Endodermal cell (in vitro differentiated cells): Measurements from ENCODE around the gene S100G. TPM values are rescaled to one million over a fixed set of nuclear protein-coding genes. Genes with fewer than 3 reads are reported as not detected.

Source experiments
- DNase-seq: peaks from one replicate; pipeline ENCODE4 v3.0.0-alpha.2; 2017
- H3K27ac ChIP-seq: 2 replicates; pipeline ENCODE4 v1.5.1; 2013; ENCODE audit warnings: mild to moderate bottlenecking, low read depth, low read length, moderate library complexity
- H3K27me3 ChIP-seq: 2 replicates; pipeline ENCODE4 v1.6.1; 2013; ENCODE audit warnings: mild to moderate bottlenecking, low read length, moderate library complexity; ENCODE audit not compliant: insufficient read depth, control insufficient read depth, poor library complexity, severe bottlenecking
- H3K36me3 ChIP-seq: 2 replicates; pipeline ENCODE4 v1.7.0; 2013; ENCODE audit warnings: mild to moderate bottlenecking, low read length, moderate library complexity; ENCODE audit not compliant: control insufficient read depth, insufficient read depth
- H3K4me1 ChIP-seq: one replicate; pipeline ENCODE4 v1.7.0; 2013; ENCODE audit warnings: low read length; ENCODE audit not compliant: control insufficient read depth, insufficient read depth
- H3K4me3 ChIP-seq: 2 replicates; pipeline ENCODE4 v1.5.1; 2013; ENCODE audit warnings: mild to moderate bottlenecking, low read length, moderate library complexity
- H3K9ac ChIP-seq: 2 replicates; pipeline ENCODE4 v1.6.1; 2013; ENCODE audit warnings: mild to moderate bottlenecking, low read length, moderate library complexity; ENCODE audit not compliant: poor library complexity, severe bottlenecking; ENCODE audit errors: extremely low read depth
- H3K9me3 ChIP-seq: 2 replicates; pipeline ENCODE4 v1.6.1; 2013; ENCODE audit warnings: mild to moderate bottlenecking, low read length, moderate library complexity; ENCODE audit not compliant: control insufficient read depth
- H3K27ac Mint-ChIP-seq: 2 replicates; pipeline ENCODE4 v1.8.0; 2020; ENCODE audit warnings: mixed read lengths
- H3K27me3 Mint-ChIP-seq: 2 replicates; pipeline ENCODE4 v1.8.0; 2021; ENCODE audit warnings: mild to moderate bottlenecking, mixed read lengths; ENCODE audit not compliant: insufficient read depth
- H3K36me3 Mint-ChIP-seq: 2 replicates; pipeline ENCODE4 v1.8.0; 2020; ENCODE audit warnings: low read depth, mixed read lengths
- H3K4me1 Mint-ChIP-seq: 2 replicates; pipeline ENCODE4 v1.8.0; 2020; ENCODE audit warnings: mixed read lengths
- H3K4me3 Mint-ChIP-seq: 2 replicates; pipeline ENCODE4 v1.8.0; 2020; ENCODE audit warnings: mild to moderate bottlenecking, moderate library complexity, mixed read lengths
- H3K9me3 Mint-ChIP-seq: 2 replicates; pipeline ENCODE4 v1.8.0; 2020; ENCODE audit warnings: mild to moderate bottlenecking, mixed read lengths
- WGBS, 2 experiments: methylation state at CpG; one replicate each; pipeline versions ENCODE4 v1.1.5 to v1.1.7; 2013; ENCODE audit warnings: missing lambda C conversion rate in 2 of 2, mixed read lengths in 1 of 2; ENCODE audit not compliant: insufficient coverage in 1 of 2, insufficient read length in 1 of 2; 5-methylcytosine and 5-hydroxymethylcytosine counted together
- total RNA-seq, 2 donors: library from RNA; stranded (reverse); fragmentation: NEBNext Ultra II Directional in 1 of 2; extraction: Animal tissue kit (Norgen Biotek cat#: 25700) in 1 of 2; gene quantifications; 2 replicates in 1 of 2; 3 replicates in 1 of 2; pipeline ENCODE4 v1.2.1, GENCODE V29; 2021
- TF ChIP-seq, protein P1 (sequence below): fragments of 200-600 bp; sonication (generic); conservative IDR thresholded peaks from 2 replicates; pipeline ENCODE4 v1.5.0; 2021; ENCODE audit warnings: antibody characterized with exemption, mild to moderate bottlenecking

The S100G gene
- total RNA-seq, 2 donors from 2014 or later = not detected

DNA sequence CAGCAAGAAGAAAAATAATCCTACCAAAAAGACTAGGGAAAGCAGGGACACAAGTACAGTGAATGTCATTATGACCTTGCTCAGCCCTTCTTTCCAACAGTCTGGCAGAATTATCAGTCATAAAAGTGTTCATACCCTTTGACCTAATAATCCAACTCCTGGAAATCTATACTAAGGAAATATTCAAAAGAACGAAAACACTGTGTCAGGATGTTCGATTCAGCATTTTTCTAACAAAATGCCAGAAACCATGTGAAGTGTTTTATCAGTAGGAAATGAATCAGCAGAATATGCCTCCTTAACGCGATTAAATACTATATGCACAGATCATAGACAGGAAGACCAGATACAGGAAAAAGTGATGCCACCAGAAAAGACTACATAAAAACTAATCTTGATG, 16.2 kb upstream of the S100G start:
- Mint-ChIP-seq H3K27ac (no peak overlapping the region), H3K4me3 (no peak overlapping the region), H3K27me3 (no peaks in the 10 kb centered on the region), H3K4me1 (peaks cover 13% of the 10 kb centered on the region), H3K36me3 (peaks cover 65% of the 10 kb centered on the region), H3K9me3 (peaks cover 8% of the 10 kb centered on the region)
- TF ChIP-seq, protein P1, sequence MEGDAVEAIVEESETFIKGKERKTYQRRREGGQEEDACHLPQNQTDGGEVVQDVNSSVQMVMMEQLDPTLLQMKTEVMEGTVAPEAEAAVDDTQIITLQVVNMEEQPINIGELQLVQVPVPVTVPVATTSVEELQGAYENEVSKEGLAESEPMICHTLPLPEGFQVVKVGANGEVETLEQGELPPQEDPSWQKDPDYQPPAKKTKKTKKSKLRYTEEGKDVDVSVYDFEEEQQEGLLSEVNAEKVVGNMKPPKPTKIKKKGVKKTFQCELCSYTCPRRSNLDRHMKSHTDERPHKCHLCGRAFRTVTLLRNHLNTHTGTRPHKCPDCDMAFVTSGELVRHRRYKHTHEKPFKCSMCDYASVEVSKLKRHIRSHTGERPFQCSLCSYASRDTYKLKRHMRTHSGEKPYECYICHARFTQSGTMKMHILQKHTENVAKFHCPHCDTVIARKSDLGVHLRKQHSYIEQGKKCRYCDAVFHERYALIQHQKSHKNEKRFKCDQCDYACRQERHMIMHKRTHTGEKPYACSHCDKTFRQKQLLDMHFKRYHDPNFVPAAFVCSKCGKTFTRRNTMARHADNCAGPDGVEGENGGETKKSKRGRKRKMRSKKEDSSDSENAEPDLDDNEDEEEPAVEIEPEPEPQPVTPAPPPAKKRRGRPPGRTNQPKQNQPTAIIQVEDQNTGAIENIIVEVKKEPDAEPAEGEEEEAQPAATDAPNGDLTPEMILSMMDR = no peak
- no peak for DNase-seq
- WGBS, 2 experiments = 97% methylated on average over 2 of the region's 4 CpGs; no CpG with 5 or more reads in 1 of the 2 experiments
- Histone ChIP-seq H3K27ac (no peak overlapping the region), H3K9ac (no peak overlapping the region), H3K4me3 (no peak overlapping the region), H3K4me1 (no peaks in the 10 kb centered on the region), H3K9me3 (no peaks in the 10 kb centered on the region), H3K36me3 (peaks cover 6% of the 10 kb centered on the region), H3K27me3 (no peaks in the 10 kb centered on the region)

DNA sequence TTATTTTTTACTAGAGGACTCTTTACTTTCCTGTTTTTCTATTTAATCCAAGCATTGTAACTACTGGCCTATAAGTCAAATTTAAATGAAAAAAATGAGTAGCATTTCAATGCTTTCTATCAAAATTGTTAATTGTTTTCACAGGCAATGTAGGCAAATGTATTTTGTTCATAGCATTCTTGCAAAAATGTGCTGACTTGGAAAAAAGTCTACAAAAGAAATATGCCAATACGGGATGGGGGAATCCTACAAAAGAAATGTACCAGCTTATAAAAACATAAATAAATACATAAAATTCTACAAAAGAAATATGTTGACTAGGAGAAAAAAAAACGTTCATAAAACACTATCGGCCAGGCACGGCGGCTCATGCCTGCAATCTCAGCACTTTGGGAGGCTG, 14.9 kb upstream of the S100G start:
- Histone ChIP-seq H3K36me3 (peaks cover 4% of the 10 kb centered on the region), H3K9ac (no peak overlapping the region), H3K9me3 (no peaks in the 10 kb centered on the region), H3K27ac (no peak overlapping the region), H3K27me3 (no peaks in the 10 kb centered on the region), H3K4me1 (no peaks in the 10 kb centered on the region), H3K4me3 (no peak overlapping the region)
- Mint-ChIP-seq H3K36me3 (peaks cover 73% of the 10 kb centered on the region), H3K27me3 (no peaks in the 10 kb centered on the region), H3K27ac (no peak overlapping the region), H3K4me3 (no peak overlapping the region), H3K9me3 (peaks cover 8% of the 10 kb centered on the region), H3K4me1 (peaks cover under 1% of the 10 kb centered on the region)
- DNase-seq = no peak
- WGBS, 2 experiments = 98% methylated on average over 4 of the region's 5 CpGs; no CpG with 5 or more reads in 1 of the 2 experiments
- TF ChIP-seq, protein P1 = no peak

DNA sequence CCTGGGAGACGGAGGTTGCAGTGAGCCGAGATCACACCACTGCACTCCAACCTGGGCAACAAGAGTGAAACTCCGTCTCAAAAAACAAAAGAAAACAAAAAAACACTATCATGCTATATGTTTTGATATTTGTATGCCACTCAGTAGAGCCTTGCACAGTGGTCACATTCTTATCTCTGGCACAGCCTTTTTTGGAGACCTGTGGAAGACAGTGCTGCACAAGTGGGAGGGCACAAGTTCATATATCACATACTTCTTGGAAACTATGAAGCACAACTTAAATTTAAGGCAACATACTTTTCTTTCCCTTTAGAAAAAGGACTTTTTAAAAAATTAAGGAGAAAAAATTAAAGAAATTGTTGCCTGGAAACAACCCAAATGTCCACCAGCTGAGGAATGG, 14.4 kb upstream of the S100G start:
- H3K9ac ChIP-seq = no peak overlapping the region
- Mint-ChIP-seq H3K27me3 (no peaks in the 10 kb centered on the region), H3K36me3 (peaks cover 74% of the 10 kb centered on the region), H3K9me3 (peaks cover 8% of the 10 kb centered on the region), H3K4me1 (no peaks in the 10 kb centered on the region), H3K27ac (no peak overlapping the region), H3K4me3 (no peak overlapping the region)
- DNase-seq = no peak
- TF ChIP-seq, protein P1 = no peak
- H3K27ac ChIP-seq = no peak overlapping the region
- no peak overlapping the region for H3K4me3 ChIP-seq
- H3K36me3 ChIP-seq = peaks cover 4% of the 10 kb centered on the region
- no peaks in the 10 kb centered on the region for H3K9me3 ChIP-seq
- no peaks in the 10 kb centered on the region for H3K27me3 ChIP-seq
- no peaks in the 10 kb centered on the region for H3K4me1 ChIP-seq
- WGBS, 2 experiments = no CpG with 5 or more reads among the region's 3 CpGs
